ENCODE data around the gene SFR1.

- TF ChIP-seq, protein P1, sequence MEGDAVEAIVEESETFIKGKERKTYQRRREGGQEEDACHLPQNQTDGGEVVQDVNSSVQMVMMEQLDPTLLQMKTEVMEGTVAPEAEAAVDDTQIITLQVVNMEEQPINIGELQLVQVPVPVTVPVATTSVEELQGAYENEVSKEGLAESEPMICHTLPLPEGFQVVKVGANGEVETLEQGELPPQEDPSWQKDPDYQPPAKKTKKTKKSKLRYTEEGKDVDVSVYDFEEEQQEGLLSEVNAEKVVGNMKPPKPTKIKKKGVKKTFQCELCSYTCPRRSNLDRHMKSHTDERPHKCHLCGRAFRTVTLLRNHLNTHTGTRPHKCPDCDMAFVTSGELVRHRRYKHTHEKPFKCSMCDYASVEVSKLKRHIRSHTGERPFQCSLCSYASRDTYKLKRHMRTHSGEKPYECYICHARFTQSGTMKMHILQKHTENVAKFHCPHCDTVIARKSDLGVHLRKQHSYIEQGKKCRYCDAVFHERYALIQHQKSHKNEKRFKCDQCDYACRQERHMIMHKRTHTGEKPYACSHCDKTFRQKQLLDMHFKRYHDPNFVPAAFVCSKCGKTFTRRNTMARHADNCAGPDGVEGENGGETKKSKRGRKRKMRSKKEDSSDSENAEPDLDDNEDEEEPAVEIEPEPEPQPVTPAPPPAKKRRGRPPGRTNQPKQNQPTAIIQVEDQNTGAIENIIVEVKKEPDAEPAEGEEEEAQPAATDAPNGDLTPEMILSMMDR (IDR thresholded peaks at IDR 0.05), result no peak
- no peak for TF ChIP-seq ATF2 (CRISPR knock-in tag; IDR thresholded peaks at IDR 0.05; ENCODE audit: borderline replicate concordance, low read depth)
- no peak for TF ChIP-seq JUN (CRISPR knock-in tag; IDR thresholded peaks at IDR 0.05)
- TF ChIP-seq KAT7 (CRISPR knock-in tag; IDR thresholded peaks at IDR 0.05; ENCODE audit: borderline replicate concordance), result no peak
- TF ChIP-seq STAT6 (CRISPR knock-in tag; conservative IDR thresholded peaks at IDR 0.05; ENCODE audit: low read depth), result no peak
- no peak for TF ChIP-seq FOXJ3 (CRISPR knock-in tag; IDR thresholded peaks at IDR 0.05; ENCODE audit: borderline replicate concordance)
Measured at GRCh38 chr10:104128214-104128613, 6.2 kb downstream of the SFR1 start.

Data from WTC11 (cell line).